Effector CD4-positive, alpha-beta T cell (primary cell): ENCODE results near the gene PPP1R2.
"Not testable (repeated sequence)": the region's sequence is repeated elsewhere in the genome, so short reads cannot be mapped to it uniquely, and the experiment has no call there.

ENCODE experiments used
- DNase-seq: peaks from one replicate; pipeline ENCODE4 v3.0.0-alpha.2; 2020
- total RNA-seq: gene quantifications from one replicate; lab custom pipeline; 2026; lab: John Stamatoyannopoulos, UW

PPP1R2 gene
- 305 reads per million, percentile 95 among the genes with 10 or more reads in this experiment for total RNA-seq

DNA sequence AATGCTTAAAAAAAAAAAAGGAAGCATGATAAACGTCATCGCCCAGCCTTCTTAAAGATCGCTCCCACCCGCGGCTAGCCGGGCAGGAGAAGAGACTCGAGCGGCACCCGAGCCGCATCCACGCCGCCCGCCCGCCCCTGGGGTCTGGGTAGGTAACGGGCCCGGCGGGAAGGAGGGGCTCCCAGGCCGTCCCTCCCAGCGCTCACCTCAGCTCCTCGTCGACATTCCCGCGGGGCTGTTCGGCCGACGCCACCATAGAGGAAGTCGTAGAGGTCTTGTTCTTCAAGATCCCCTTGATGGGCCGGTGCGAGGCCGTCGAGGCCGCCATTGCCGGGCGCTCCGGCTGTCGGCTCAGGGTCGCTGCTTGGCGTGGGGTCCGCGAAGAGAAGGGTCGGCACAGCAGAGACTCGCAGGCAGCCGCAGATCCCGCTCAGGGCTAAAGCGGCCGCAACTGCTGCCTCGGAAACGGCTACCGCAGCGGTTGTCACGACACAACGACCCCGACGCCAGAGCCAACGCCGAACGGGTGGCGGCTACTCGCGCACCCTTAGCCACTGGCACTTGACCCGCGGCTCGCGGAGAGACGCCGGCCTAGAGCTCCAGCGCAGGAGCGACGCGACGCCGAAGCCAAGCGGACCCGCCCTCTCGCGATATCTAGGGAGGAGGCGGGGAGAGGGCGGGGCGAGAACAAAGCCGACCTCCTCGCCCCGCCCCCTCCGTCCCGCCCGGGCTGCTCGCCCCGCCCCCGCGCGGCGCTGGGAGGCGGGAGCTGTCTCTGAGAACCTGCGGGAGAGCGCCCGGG is at the start of gene PPP1R2:
PPP1R2 (minus strand) TSS at position 628 of the 802 bp plus-strand sequence; CDS start at position 328, 300 bp downstream.
- DNase-seq: peak; percentile 91

DNA sequence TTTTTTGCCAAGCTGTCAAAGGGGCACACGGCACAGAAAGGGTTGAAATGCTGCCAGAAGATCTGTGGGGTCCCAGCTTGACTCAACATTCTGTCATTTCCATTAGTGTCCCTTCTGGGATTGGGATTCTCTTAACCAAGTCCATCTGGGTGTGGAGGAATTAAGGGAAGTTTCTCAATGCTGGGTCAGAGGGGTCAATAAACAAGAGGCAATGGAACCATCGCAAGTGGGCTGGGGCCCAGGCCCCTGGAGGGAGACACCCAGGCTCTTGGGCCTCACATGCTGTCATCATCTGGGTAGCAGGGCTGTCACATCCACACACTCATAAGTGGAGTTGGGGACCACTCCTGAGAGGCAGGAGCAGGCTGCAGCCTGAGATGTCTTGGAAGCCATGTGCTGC is 48.7 kb upstream of the PPP1R2 start:
- DNase-seq: no peak

DNA sequence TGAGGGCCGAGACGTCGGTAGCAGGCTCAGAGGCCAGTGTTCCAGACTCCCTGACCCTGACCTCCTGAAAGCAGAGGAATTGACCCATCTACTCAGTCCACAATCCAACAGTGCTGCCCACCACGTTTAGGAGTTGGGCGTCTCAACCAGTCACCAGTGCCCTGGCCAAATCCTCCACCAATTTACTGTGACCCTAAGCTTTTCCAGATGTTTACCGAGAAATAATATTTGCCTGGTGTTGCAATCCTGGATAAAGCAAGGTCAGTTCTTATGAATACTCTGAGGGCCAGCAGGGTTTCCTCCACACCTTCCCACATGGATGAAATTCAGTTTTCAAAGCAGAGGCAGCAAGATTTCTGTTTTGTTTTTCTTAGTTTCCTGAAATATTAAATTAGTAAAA is 48.1 kb upstream of the PPP1R2 start:
- DNase-seq: no peak

DNA sequence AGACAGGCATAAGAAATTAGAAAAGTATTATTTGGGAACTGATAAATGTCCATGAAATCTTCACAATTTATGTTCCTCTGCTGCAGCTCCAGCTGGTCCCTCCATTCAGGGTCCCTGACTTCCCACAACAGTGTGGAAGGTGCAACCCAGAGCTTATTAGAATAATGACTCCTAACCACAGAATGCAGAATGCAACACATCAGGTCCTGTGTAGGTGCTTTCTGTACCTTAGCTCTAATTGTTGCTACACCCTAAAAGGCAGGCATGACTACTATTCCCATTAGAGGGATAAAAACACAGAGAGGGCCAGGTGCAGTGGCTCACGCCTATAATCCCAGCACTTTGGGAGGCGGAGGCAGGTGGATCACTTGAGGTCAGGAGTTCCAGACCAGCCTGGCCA is 47.3 kb upstream of the PPP1R2 start:
- DNase-seq: not testable (repeated sequence)

DNA sequence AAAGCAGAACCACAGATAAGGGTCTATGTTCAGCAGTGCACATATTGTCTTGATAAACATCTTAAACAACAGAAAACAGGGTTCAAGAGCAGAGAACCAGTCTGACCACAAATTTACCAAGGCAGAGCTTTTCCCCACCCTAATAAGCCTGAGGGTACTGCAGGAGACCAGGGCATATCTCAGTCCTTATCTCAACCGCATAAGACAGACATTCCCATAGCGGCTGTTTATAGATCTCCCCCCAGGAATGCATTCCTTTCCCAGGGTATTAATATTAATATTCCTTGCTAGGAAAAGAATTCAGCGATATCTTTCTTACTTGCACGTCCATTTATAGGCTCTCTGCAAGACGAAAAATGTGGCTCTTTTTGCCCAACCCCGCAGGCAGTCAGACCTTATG is 46.7 kb upstream of the PPP1R2 start:
- not testable (repeated sequence) for DNase-seq

DNA sequence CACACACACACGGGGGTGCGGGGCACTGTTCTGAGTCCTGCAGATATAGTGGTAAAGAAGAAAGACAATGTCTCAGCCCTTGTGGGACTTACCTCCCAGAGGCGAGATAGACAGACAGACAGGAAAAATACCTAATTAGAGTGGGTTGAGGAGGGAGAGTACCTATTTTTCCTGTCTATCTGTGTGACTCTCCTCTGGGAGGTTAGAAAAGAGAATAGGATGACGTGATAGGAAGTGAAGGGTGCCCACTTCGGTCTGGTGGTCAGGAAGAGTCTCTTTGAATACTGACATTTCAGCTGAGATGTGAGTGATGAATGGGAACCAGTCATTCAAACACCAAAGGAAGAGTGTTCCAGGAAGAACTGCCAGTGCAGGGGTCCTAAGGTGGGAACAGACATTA is 44.7 kb upstream of the PPP1R2 start:
- DNase-seq: no peak

DNA sequence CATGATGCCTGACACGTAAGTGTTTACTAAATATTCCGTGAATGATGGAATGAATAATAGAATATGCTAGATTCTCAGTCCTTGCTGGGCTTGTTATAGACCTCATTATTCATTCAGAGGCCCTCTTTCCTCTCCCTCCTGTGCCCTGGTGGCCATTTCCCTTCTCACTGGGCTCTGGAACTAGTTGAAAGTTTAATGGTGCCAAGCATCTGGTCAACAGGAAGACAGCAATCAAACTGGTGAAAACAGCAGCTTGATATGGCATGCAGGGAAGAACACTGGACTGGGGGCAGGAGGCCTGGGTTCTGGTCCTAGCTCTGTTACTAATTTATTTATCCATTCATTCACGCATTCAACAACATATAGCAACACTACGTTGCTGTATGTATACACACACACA is 44.3 kb upstream of the PPP1R2 start:
- no peak for DNase-seq

DNA sequence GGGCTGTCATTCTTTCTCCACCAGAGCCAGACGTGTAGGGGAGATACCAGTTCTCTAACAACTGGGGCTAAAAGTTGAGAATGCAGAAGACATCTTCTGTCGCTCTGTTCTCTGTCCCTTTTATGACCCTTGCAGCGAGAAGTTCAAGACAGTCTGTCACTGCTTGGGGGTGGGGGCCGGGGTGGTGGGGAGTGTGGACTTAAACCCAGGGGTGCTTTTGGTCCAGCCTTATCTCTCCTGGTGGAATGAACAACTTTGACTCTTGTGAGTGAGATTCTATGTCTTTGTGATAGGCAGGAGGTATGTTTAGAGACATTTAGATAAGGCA is 41.4 kb upstream of the PPP1R2 start:
- no peak for DNase-seq

DNA sequence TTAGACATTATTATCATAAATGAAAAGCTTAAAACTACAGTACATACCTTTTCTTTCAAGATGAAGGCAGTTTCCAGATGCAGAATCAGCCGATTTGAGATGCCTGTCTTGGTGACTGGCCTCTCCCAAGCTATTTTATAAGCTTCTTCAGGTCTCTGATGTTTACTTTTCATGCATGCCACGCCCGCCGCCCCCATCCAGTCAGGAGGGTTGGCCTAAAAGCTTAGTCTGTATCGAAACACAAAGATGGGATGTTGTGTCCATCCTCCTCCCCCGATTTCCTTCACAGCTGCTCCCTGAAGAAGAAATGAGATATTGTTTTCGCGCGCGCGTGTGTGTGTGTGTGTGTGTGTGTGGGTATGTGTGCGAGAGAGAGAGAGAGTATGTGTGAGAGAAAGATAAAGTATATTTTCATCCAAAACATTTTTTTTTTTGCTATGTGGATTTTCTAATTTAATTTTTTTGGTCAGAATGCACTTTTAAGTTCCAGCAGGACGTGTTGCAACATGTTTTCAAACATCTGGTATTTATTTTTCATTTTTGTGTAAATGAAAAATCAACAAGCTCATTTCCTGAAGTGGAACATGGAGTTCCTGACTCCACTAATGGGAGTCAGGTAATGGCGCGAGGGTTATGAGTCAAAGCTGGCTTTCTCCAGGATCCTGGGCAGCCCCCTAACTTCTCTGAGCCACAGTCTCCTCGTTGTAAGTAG is 40.9 kb upstream of the PPP1R2 start, which contains the start of gene APOD:
APOD (minus strand) TSS at position 110 of the 712 bp plus-strand sequence. CDS start 4,479 bp downstream, outside the sequence.
- DNase-seq: no peak

DNA sequence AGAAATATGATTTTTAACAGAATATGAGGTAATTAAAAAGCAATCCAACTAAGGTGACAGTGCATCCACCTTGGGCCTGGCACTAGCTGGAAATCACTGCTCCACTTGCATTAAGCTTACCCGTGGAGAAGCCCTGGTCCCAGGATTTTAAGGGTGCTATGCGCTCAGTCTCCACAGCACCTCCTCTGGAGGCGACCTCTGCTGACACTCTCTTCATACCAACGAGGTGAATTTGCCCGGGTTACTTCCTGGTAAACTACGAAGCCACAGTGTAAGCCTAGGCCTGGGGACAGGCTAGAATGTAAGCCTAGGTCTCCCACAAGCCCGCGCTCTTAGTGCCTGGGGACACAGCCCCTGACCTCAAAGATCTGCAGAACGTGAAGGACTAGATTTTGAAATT is 39.8 kb upstream of the PPP1R2 start:
- no peak for DNase-seq

DNA sequence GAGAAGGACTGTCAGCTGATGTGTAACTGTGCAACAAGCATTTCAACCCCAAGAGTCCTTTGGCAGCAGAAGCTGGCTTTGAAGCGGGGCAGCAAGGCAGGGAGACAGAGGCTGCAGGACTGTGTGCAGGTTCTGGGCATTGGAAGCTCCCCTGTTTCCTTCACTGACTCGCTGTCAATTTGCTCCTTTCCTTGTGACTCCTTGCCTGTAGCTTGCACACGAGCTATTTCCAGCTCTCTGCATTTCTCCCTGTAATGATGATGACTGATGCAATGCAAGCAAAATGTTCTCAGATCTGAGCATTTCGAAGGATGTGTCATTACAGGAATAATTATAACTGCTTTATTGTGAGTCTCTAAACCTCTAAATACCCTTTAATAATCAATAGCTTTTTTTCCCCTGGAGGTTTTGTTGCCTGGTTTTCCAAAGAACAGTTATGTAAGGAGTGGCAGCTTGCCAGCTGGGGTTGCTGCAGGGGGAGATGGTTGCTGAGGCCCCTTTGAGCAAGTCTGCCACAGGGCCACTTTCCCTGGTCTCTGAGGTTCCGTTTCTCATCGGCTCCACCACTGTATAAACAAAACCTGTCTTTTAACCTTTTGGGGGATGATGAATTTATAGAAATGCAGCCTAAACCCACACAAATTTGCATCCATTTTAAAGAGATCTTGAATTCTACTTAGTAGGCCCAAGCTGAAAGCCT is 37.8 kb upstream of the PPP1R2 start:
- no peak for DNase-seq

DNA sequence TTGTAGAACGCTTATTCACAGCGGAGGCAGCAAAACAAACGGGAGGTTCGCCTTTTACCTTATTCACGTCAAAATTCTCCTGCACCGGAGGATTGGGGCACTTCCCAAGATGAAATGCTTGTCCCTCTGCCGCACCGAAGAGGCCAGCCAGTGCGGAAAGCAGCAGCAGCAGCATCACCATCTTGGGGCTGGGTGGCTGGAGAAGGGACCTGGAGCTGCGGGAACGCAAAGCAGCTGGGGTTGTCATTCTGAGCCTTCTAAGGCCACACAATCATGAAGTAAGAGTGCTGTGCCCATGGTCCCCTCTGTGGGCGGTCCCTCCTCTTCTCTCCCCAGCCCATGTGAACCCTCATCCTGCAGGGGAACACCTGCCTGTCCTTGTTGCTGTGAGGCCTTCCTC is 36.2 kb upstream of the PPP1R2 start:
- DNase-seq: no peak

DNA sequence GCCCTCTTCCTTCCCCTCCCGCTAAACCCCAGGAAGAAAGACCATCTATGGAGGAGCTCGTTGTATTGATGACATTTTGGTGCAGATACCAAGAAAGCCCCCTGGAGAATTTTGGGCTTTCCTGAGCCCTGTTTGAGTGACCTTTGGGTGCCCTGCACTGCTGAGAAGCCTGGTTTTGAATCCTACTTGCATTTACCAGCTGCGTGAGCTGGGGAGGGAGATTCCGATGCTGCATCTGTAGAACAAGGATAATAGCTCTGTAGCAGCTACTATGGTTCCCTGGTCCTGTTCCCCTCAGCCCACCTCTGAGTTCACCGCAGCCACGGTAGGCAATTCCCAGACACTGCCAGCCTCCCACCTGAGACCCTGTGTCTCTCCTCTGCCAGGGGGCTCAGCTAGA is 35.4 kb upstream of the PPP1R2 start:
- no peak for DNase-seq

DNA sequence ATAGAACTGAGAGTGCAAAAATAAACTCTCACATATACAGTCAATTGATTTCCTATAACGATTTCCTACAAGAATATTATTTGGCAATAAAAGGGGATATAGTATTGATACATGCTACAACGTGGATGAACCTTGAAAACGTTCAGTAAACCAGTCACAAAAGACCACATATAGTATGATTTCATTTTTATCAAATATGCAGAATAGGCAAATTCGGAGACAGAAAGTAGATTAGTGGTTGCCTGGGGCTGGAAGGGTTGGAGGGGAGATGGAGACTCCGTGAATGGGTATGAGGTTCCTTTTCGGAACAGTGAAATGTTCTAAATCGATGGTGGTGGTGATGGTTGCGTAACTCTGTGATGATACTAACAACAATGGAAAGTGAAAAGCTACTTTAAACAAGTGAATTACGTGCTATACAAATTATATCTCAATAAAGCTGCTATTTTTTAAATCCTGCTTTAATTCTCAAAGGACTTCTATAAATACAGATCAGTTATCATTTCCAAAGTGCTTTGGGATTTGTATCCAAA is 34.6 kb upstream of the PPP1R2 start:
- DNase-seq: no peak

DNA sequence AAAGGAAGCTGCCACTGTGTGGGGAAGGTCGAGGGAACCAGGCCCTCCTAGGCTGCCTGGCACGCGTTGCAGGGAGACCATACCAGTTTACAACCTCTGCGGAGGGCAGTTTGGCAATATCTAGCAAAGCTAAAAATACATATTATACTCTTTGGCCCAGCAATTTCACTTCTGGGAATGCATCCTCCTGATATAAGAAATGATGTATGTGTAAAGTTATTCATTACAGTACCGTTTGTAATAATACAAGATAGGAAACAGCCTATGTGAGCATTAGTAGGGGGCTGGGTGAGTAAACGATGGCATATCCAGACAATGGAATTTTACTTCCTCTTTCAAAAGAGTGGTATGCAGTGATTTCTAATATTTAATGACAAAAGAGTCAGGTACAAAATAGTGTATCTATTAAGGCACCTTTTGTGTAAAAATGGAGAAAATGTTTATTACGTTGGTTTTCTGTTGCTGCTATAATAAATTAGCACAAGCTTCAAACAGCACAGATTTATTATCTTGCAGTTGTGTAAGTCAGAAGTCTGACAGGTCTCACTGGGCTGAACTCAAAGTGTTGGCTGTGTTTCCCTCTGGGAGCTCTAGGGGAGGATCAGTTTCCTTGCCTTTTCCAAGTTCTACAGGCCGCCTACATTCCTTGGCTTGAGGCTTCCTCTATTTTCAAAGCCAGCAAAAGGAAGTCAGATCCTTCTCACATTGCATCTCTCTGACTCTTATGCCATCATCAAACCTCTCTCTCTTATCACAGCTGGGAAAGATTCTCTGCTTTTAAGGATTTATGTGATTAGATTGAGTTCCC is 31.6 kb upstream of the PPP1R2 start:
- DNase-seq: no peak

DNA sequence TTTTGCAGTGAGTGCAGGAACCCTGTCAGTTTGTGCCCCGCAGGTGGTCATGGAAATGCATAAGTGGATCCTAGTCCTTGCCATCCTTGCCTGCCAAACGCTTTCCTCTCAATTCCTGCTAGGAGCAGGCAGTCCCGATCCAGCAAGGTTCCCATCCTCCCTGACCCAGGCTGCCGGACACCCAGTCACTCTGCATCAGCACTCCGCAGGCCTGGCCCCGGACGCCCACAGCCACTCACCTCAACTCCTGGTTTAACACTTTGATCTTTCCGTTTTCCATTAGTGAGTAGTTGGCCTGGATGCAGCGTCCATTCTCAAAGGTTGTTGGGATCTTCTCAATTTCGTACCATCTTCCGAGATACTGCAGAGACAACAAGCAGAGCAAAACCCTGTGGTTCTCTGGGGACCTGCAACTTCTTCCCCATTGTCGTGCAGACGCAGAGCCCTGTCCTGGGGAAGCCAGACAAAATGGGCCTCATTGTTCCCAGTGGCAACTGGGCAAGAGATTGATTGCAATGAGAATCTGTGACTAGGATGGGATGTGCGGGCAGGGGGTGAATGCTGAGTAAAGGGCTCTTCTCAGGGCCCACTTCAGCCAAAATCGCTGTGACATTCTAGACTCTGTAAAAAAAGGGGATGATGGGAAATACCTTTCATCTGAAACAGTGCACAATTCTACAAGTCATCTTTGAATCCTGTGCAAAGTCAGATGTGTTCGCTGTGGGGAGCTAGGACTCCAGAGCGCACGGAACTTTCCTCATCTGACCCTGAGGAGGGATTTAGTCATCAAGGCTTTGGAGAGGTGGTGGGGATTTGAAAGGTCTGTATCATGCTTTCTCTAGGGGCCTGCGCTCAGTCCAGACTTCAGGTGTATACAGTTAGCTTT is 30.7 kb upstream of the PPP1R2 start:
- no peak for DNase-seq

DNA sequence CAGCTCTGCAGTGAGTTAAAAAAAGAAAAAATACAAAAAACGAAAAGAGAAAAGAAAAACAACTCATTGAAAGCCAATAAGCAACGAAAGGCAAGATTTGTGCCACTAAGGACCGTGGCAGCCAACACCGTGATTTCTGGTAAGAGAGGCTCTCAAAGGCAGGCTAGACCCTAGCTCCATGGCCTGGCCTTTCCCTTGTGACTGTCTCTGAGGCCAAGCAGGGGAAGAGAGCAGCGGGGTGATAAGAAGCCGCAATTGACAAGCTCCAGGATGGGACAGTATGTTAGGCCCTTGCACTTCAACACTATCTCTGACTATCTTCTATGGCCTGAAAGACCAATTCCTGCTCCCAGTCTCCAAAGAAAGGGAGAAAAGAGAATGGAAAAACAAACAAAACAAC is 28.2 kb upstream of the PPP1R2 start:
- DNase-seq: no peak

DNA sequence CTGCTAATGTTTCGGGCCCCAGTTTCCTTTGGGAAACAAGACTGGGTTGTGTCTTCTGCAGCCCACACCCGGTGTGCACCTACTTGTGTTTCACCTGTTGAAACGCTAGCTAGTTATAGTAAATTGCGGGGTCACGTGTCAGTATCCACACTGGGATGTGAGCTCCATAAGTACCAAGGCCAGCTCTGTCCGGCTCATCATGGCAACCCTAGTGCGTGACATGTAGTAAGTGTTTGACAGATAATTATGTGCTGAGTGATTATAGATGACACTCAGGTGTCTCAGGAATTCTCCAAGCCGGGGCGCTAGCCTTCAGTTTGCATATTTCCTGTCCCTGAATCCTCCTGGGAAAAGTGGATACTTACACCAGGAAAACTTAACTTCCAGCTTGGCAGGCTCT is 27.8 kb upstream of the PPP1R2 start:
- no peak for DNase-seq

DNA sequence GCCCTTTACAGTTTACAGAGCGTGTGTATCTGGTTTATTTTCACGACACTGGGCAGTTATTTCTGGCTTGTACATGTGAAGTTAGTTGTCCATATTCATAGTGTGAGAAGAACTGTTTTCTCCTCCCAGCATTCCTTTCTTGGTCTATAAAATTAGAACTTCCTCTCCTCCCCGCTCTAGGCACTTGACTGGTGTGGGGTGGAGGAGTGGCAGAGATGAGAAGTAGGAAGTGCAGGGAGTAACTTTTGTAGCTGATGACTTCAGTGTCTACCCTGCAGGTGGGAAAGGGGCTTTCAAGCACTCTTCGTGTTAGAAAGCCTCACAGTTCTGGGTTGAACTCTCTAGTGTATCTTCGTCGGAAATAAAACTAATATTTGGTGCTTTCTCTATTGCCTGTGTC is 27.2 kb upstream of the PPP1R2 start:
- DNase-seq: no peak

DNA sequence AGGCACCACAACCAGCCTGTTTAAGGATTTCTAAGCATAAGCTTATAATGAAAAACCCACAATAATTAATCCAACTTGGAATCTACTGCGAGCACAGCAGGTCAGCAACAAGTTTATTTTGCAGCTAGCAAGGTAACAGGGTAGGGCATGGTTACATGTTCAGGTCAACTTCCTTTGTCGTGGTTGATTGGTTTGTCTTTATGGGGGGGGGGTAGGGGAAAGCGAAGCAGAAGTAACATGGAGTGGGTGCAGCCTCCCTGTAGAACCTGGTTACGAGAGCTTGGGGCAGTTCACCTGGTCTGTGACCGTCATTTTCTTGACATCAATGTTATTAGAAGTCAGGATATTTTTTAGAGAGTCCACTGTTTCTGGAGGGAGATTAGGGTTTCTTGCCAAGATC is 25.5 kb upstream of the PPP1R2 start:
- DNase-seq: no peak

DNA sequence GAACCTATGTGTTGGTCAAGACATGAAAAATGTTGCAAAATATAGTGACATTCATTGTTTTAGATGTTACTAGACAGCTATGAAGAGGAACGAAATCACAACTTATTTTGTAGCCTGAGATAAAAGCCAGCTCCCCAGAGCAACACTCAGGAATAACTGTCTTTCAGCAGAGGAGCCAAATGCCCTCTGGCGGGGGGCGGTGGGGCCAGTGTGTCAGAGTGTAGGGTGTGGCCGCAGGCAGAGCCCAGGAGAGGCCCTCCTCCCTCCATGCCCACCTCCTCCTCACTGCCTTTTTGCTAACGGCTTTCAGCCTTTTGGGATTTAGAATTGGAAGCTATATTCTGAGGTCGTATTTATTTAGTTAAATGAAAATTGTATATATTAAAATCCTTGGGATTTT is 23.7 kb upstream of the PPP1R2 start:
- no peak for DNase-seq
